ENCODE data around the gene GMEB2.

GRCh38 chr20:63592661-63593060 is 34.2 kb downstream of the GMEB2 start:
- TF ChIP-seq CTCF (conservative IDR thresholded peaks at IDR 0.05 in 1 of 2, IDR thresholded peaks at IDR 0.05 in 1 of 2; ENCODE audit: low read depth in 1 of 2, low read length in 2 of 2) (no peak), EZH2 (IDR thresholded peaks at IDR 0.05; ENCODE audit: low read length, missing control alignments) (no peak)
